ENCODE results near the gene DBNL.

The DBNL gene

DNA sequence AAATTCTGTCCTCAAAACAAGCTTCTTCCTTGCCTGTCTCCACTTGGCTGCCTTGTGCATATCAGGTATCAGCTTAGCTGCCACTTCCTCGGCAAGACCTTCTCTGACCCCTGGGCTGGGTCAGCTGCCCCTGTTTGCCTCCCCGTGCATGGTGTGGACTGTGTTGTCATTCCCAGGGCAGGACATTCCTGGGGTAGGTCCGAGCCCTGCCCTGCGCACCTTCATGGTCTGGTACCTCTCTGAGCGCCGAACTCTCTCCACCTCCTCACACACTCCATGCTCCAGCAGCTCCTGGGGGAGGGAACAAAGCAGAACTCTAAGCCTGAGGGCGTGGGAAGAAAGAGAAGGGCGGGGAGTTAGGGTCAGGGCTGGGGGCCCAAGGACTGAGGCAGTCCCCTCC, 34.0 kb downstream of the DBNL start:
- DNase-seq, result no peak

DNA sequence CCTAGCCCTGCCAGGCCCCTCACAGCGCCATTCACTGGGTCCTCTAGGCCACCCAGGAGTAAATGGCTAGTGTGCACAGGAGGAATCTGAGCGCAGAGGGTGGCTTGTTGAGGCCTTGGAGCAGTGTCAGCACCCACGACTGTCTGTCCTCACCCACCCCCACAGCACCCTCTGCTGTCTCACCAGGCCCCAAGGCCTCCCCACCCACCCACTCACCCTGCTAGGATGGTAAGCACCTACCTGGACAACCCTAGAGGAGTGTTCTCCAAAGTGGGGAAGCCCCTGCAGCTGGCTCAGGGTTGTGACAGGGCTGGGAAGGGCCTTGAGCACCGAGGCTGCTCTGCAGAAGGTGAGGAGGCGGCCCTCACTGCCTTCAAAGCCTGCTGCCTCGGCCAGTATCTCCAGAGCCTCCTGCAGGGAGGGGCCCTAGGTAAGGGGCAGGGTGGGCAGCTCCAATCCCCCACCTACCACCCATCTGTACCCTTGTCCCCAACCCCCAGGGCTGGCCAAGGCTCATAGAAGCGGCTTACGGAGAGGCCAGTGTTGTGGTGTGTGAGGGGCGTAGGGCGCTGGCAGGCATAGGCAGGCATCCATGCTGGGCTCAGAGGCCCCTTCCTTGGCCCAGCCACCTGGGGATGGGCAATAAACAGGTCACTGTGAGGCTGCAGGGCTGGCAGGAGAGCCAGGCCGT, 35.0 kb downstream of the DBNL start:
- DNase-seq, result no peak

DNA sequence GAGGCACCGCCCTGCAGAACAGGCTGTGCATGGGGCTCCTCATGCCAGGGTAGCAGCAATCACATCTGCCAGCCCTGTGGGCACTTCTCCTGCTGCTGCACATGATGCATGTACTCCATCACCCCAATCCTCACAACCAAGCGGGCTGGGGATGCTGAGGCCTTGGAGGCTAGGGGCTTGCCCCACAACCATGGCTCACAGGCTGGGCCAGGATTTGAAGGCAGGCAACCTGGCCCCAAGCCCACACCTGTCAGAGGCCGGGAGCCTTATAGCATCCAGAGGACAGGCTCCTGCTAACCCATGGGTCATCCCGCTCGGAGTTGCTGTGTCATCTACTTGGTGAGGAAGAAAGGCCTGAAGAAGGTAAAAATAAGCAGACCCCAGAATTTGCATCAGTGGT, 35.6 kb downstream of the DBNL start:
- DNase-seq, result no peak

DNA sequence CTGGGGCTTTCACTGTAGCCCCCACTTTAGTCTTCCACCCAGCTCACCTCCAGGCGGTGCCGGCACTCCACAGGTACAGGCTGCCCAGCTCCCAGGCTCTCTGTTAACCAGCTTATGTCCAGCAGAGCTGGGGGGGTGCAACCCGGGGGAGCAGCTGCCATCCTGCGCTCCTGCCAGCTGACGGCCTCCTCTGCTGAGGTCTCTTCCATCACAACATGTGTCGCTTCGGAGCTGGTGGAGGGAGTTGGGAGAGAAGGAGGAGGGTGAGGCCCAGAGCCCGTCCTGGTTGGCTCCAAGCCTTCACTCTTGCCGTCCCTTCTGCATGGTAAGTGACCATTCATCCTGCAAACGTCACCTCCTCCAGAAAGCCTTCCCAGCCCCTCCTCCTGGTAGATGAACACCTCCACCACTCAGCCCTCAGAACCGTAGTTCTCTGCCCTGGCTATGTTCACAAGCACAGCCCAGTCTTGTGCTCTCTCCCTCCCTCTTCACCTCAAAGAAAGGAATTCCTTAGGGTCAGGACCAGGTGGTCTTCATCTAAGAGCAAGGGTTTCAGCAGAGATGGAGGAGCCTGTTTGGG, 36.3 kb downstream of the DBNL start:
- DNase-seq, result no peak

DNA sequence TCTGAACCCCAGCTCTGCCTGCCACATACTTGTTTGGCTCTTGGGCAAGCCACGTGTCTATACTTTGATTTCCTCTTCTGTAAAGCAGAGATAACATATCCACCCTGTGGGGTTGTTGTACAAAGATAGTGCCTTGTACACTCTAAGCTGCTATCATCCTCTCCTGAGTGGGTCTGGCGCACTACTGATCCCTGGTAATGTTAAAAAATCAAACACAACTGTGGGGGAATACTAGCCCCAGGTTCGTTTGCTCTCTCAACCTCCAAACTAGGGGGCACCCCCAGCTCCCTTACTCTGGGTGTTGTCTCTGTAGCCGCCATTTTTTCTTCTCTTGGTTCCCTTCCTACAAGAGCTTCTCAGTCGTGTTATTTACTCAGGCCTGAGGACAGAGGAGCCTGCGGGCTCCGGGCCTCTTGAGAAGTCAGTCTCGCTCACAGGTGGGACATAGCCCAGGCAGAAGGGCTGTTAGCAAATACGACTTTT, 36.8 kb downstream of the DBNL start:
- DNase-seq, result peak; percentile 55 to 63

DNA sequence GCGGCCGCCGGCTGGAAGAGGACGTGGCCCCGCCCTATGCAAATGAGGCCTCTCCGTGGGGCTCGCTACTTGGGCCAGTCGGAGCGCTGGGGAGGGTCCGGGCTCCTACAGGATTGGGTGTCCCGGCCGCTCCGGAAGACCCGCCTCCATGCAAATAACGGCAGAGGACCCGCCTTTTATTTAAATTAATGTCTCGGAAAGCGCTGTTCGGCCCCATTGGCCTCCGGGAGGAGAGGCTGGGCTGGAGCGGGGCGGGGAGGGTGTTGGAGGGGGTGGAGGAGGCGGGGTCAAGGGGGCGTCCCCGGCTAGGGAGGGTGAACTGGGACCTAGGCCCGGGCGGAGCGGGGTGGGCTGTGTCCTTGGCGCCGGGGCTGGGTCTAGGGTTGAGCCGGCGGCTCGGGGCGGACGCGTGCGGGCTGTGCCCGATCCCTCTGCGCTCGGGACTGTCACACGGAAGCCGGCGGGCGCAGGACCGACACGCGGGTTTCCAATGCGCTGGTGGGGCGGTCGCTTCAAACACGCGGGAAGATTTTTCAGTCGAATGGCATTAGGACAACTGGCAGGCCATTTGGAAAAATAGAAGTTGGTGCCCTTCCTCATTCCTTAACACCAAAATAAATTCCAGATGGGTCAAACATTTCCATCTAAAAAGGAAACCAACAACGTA, 38.2 kb downstream of the DBNL start:
- peak; percentile 96 to 98 for DNase-seq

DNA sequence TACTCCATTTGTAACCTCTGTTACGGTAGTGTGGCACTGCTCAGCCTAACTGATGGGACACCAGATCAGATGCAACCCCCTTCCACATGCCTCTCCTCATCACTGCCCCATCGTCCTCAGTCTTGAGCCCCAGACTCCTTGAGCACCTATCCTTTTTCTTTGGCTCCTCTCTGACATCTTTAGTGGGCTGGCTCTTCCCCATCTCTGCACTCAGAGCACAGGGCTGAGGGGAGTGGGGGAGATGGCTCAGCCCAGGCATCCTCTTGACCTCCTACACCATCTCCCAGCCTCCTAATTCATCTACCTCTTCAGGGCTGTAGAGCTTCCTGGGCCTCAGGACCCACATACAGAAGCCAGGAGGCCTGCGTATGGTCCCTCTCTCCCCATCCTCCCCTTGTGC, 39.3 kb downstream of the DBNL start:
- DNase-seq, result no peak

DNA sequence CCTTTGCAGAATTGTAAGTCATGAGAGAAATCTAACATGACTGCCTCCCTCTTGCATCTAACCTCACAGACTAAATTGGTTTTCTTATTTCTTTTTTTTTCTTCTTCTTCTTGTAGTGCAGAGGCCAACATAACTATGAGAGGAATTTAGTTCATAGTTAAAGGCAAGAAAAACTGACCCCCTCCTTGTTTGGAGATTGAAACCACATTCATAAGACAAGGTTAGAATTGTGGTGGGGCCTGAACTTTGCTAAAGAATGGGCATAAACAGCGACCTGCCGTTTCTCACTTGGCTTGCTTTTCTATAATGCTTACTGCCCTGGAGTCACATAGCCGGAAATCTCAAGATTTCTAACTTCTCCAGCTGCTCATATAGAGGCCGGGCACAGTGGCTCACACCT, 40.2 kb downstream of the DBNL start:
- DNase-seq, result no peak

DNA sequence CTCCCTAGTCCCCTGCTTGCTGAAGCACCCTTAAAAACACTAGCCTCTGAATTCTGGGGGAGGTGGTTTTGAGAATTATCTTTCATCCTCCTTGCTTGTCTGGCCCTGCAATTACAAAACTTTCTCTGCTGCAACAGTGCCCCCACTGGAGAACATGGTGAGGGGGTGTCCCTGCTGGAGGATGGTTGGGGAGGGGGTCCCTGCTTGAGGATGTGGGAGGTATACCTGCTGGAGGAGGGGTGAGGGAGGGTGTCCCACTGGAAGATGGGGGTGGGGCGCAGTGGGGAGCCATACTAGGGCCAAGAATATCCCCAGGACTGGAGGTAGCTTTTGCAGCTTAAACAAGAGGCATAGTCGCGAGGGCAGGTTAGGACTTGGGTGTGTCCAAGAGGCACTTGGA, 41.0 kb downstream of the DBNL start:
- no peak for DNase-seq

DNA sequence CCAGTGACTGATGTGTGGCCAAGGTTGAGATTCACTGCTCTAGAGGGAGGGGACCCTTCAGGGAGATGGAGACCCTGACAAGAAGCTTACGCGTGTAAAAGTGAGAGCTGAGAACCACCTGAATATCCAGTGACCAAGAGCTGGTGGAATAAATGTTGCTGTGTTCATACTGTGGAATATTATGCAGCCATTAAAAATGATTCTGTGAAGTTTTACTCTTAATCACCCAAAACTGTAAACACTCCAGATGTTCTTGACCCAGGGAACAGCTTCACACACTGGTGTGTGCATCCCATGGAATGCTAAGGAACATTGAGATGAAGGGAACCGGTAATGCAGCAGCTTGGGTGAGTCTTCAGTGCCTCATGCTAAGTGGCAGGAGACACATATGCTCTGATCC, 42.1 kb downstream of the DBNL start:
- no peak for DNase-seq

DNA sequence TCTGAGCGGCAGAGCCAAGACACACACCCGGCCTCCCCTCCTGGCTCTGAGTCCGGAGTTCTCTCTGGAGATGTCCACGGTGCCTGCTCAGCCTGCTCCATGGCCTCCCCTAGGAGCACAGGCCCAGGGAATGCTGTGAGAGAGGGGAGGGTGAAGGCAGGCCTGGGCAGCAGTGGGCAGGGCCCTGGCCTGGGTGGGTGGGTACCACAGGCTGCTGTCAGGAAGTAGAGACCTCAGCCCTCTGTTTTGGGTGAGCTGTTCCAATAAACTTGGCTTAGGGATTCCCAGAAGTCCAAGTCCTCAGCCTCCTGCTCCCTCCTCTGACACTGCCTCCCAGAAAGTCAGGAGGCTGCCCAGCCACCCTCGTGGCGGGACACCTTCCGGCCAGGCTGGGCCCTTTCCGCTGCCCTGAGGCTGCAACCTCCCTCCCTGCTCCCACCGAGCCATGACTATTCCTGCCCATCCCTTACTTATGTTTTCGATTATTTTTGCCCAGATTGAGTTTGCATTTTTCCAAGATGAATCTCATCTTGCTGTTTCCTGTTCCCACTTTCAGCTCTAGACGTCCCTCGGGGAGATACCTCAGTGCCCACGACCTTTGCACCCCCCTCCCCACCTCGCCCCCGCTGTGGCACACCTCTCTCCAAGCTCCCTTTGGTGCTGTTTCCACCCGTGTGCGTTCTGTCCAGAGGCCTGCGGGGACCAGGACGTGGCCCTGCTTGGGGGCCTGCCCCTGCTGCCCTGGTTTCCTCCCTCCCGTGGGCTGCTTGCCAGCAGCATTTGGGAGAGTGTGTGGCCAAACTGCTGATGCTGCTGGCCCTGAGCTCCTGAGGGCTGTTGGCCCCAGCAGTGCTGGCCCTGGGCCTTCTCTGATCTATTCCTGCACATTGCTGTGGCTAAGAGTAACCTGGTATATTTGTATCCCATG, 43.7 kb downstream of the DBNL start:
- DNase-seq, result no peak

DNA sequence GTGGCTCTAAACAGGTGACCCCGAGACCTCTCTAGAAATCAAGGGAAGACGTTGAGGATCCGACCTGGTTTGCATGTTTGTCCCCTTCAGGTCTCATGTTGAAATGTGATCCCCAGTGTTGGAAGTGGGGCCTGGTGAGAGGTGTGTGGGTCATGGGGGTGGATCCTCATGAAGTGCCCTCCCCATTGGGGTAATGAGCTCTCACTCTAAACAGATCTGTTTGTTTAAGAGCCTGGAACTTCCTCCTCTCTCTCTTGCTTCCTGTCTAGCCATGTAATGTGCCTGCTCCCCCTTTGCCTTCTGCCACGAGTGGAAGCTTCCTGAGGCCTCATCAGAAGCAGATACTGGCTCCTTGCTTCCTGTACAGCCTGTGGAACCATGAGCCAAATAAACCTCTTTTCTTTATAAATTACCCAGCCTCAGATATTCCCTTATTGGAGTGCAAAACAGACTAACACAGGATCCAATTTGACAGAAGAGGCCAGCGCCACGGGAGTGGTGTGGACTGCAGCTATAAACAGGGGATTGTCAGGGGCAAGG, 48.7 kb downstream of the DBNL start:
- DNase-seq, result no peak

DNA sequence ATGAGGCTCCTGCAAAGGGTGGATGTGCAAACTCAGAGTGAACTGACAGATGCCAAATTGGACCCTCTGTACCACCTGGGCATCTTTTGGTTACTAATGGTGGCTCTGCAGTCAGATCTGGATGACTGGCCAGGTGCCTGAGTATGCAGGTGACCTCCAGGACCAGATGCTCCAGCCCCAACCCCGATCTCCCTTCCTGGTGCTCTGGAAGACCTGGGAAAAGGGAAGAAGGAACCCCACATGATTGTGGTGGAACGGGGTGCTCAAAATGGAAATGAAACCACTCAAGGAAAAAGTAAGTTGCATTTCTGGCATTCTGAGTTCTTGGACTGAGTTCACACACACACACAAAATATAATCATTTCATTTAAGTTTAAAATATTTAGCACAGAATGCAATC, 49.9 kb downstream of the DBNL start:
- DNase-seq, result no peak

DNA sequence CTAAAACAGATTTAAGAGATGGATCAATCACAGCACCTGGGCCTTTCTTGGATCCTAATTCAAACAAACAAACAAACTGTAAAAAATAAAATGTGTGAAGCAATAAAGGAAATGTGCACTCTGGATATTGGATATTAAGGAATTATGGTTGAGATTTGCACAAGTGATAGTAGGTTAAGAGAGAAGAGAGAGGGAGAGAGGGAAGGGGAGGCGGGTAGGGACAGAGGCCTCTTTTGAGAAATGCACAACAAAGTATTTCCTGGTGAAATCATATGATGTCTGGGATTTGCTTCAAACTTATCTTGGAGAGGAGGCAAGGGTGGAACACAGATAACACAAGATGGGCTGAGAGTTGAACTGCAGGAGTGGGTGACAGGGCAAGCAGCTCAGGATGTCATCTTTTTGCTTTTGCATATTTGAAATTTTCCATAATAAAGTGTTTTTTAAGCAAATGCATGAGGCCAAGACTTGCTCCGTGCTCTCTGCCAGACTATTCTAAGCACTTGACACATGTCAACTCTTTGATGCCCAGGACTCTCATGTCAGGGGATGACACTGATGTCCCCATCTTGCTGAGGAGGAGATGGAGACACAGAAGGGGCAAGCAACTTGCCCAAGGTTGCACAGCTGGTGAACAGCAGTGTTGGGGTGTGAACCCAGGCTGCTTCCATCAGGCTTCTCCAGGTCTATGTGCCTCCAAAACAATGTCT, 50.5 kb downstream of the DBNL start:
- no peak for DNase-seq

DNA sequence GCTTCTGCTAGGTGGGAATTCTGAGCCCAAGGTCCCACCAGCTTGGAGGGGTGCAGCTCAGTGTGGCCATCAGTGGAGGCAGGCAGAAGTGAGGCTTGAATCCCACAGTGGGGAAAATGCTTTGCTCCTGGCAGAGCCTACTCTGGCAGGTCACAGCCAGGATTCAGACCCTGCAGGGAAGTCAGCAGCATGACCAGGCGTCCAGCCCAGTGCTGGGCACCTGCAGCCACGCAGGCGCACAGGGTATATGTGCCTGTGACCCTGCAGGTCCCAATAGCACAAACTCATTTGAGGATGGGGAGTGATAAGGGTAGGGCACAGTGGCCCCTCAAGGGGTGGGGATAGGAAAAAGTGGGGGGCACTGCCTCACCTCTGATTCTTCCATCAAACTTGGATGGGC, 51.3 kb downstream of the DBNL start:
- no peak for DNase-seq

DNA sequence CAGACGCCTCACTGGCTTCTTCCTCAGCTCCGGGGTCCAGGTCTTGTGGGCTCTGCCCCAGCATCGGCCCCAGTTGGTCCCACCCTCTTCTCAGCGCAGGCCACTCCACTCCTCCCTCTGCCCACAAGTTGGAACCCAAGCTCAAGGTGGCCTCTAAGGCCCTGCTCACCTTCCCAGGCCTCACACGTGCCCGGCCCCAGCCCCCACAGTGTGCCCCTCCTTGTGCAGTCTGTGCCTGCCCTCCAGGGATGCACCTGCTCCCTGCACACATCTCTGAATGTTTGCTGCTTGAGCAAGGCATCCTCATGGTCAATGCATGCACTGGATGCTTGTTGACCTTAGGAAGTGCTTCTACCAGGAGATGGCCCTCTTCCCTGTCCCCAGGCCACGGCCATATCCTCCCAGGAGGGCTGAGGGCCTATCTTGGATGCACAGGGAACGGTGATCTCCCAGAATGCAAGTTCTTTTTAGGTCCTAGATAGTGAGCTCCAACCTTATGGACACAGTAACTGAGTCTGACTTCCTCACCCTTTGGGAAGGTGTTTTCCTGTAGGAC, 51.9 kb downstream of the DBNL start:
- DNase-seq, result no peak

DNA sequence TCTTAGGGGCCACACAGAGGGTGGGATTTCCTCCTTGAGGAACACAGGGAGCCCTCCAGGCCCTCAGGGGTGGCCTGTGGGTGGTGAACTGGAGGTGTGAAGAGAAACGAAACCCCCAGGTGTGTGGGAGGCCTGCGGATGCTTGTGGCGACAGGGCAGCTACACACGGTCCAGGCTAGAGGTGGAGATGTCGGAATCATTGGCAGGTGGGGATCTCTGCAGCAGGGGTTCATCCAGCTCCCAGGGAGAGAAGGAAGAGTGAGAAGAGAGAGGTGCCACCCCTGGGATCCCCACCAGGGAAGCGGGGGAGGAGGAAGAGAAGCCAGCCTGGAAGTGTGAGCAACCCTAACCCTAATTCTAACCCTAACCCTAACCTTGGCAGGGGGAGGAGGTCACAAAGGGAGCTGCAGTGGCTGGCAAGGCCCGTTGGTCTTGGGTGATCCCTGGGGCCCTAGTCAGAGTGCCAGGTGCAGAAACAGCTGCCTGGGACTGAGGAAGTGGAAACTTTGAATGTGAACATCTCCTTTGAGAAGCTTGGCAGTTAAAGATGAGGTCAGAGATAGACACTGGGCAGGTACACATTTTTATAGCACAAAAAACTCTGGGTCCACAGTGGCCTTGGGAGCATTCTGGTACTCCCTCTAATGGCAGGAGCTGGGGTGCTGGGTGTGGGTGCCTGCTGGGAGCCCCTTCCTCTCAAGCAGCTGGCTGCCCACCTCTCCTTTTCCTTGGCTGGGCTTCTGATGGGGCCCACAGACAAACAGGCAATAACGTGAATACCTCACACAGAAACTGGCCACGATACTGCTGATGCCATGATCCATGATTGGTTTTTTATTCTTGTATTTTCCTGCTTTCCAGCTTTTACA, 52.8 kb downstream of the DBNL start:
- DNase-seq, result peak in 1 of 2 experiments; percentile 51

DNA sequence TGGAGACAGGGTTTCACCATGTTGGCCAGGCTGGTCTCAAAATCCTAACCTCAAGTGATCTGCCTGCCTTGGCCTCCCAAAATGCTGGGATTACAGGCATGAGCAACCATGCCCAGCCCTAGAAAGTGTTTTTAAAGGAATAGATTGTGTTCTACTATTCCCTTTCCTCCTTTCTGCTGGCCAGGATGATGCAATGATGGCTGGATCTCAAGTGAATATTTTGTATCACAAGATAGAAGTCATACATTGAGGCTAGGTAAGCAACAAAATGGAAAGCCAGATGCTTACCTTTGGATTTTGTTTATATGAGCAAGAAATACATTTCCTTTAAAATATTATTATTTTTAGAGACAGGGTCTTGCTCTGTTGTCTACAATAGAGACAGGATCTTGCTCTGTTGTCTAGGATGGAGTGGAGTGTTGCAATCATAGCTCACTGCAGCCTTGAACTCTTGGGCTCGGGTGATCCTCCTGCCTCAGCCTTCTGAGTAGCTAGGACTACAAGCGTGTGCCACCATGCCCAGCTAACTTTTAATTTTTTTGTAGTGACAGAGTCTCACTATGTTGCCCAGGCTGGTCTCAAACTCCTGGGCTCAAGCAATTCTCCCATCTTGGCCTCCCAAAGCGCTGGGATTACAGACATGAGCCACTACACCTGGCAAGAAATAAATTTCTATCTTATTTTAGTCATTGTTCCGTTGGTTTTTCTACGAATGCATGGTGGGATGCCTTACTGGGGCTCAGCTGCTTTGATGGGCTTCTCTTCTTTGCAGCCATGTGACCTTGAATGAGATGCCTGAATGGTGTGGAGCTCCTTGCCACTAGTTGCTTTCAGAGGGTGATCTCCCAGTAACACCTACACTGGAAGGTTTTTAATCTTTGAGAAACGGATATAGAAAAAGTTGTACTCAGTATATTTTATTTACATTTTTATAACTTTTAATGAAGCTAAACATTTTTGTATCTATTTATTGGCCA, 53.9 kb downstream of the DBNL start:
- no peak for DNase-seq

DNA sequence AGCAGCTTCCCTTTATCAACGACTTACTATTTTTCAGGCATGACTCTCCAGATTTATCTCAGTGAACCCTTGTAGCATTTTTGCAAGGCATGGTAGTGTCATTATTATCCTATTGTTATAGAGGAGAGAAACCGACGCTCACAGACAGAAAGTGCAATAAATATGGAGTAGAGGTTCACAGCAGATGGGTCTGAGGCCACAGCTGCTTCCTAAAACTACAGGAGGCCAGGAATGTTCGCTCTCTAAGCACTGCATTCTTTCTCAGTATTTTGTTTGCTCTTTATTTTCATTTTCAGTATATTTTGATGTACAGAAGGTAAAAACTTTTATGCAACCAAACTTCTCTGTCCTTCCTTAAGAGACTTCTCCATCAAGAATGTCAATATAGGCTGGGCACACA, 55.2 kb downstream of the DBNL start:
- DNase-seq, result no peak

All from activated T-cell treated with anti-CD3 and anti-CD28 coated beads, Interleukin-2, amount 50 U/mL, for 48 hours (primary cell).